ENCODE data around the gene CBR4.

The CBR4 gene

GRCh38 chr4:169044714-169045447 is 34.8 kb upstream of the CBR4 start:
- Histone ChIP-seq H3K36me3 (ENCODE audit: insufficient read depth, low read length) (no peaks in the 10 kb centered on the region), H2AFZ (ENCODE audit: low read length) (no peak overlapping the region), H3K9me2 (replicated peaks; ENCODE audit: low read depth, low read length) (no peaks in the 10 kb centered on the region), H3K79me2 (ENCODE audit: insufficient read depth, low read length) (no peaks in the 10 kb centered on the region), H3K9ac (ENCODE audit: low read depth, low read length, poor library complexity, severe bottlenecking) (no peak overlapping the region), H3K9me3 (ENCODE audit: insufficient read depth, low read depth, low read length) (no peaks in the 10 kb centered on the region), H4K20me1 (ENCODE audit: insufficient read depth, low read length, poor library complexity, severe bottlenecking) (no peaks in the 10 kb centered on the region), H3K4me3 (ENCODE audit: low read length, poor library complexity, severe bottlenecking) (no peak overlapping the region), H3K4me2 (ENCODE audit: low read depth, low read length, poor library complexity, severe bottlenecking) (no peak overlapping the region), H3F3A (ENCODE audit: low read depth) (no peaks in the 10 kb centered on the region), H3K4me1 (ENCODE audit: insufficient read depth, low read length, poor library complexity, severe bottlenecking) (no peaks in the 10 kb centered on the region), H3K27me3 (ENCODE audit: insufficient read depth, low read length, poor library complexity, severe bottlenecking) (no peaks in the 10 kb centered on the region)
- TF ChIP-seq CTCF (conservative IDR thresholded peaks at IDR 0.05; ENCODE audit: low read length) (no peak), EZH2phosphoT487 (IDR thresholded peaks at IDR 0.05; ENCODE audit: borderline replicate concordance) (no peak)

DNA sequence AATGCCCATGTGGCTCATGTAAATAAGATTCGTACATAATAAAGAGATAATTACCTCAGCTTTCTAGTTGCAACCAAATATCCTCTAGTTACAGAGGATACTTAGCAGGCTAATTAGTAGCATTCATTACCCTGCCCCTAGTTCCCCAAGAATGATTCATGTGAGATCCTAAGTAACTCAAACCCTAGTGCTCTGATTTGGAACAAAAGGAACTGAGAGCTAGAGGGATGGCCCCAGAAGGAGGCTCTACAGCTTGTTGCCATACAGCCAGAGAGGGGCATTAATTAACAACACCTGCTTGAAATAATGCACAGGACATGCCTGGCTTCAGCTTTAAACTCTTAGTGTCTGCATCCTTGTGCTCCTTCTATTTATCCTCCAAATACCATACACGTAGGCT is 32.6 kb upstream of the CBR4 start:
- no peaks in the 10 kb centered on the region for H3K27me3 ChIP-seq (ENCODE audit: insufficient read depth, low read length, poor library complexity, severe bottlenecking)
- no peak for TF ChIP-seq CTCF (conservative IDR thresholded peaks at IDR 0.05; ENCODE audit: low read length)
- TF ChIP-seq EZH2phosphoT487 (IDR thresholded peaks at IDR 0.05; ENCODE audit: borderline replicate concordance): no peak
- H3K4me1 ChIP-seq (ENCODE audit: insufficient read depth, low read length, poor library complexity, severe bottlenecking): no peaks in the 10 kb centered on the region
- no peaks in the 10 kb centered on the region for H3K36me3 ChIP-seq (ENCODE audit: insufficient read depth, low read length)
- H3K9ac ChIP-seq (ENCODE audit: low read depth, low read length, poor library complexity, severe bottlenecking): no peak overlapping the region
- no peaks in the 10 kb centered on the region for H3K79me2 ChIP-seq (ENCODE audit: insufficient read depth, low read length)
- no peak overlapping the region for H3K4me2 ChIP-seq (ENCODE audit: low read depth, low read length, poor library complexity, severe bottlenecking)
- no peaks in the 10 kb centered on the region for H3K9me3 ChIP-seq (ENCODE audit: insufficient read depth, low read depth, low read length)
- H2AFZ ChIP-seq (ENCODE audit: low read length): no peak overlapping the region
- no peaks in the 10 kb centered on the region for H4K20me1 ChIP-seq (ENCODE audit: insufficient read depth, low read length, poor library complexity, severe bottlenecking)
- H3F3A ChIP-seq (ENCODE audit: low read depth): no peaks in the 10 kb centered on the region
- no peaks in the 10 kb centered on the region for H3K9me2 ChIP-seq (replicated peaks; ENCODE audit: low read depth, low read length)
- H3K4me3 ChIP-seq (ENCODE audit: low read length, poor library complexity, severe bottlenecking): no peak overlapping the region

DNA sequence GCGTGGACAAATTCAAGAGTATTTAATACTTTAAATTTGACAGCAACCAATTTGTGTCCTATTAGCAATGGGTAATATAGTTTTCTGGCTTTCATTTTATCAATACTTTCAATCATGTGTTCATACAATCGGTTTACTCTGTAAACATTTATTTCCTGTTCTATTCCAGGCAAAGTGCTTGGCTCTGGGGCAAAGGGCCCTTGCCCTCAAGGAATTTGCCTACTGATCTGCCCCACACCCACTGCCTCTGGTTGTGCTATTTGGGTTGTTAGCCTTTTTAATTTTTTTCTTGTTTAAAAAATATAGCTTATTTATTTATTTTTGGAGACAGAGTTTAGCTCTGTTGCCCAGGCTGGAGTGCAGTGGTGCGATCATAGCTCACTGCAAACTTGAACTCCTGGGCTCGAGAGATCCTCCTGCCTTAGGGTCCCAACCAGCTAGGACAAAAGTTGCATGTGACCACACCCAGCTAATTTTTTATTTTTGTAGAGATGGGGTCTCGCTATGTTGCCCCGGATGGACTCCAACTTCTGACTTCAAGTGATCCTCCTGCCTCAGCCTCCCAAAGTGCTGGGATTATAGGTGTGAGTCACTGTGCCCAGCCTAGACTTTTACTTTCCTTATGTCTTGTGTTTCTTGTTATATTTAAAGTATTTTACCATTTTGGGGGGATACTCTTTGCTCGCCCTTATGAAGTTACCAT is 30.7 kb upstream of the CBR4 start:
- Histone ChIP-seq H3K27me3 (ENCODE audit: insufficient read depth, low read length, poor library complexity, severe bottlenecking) (no peaks in the 10 kb centered on the region), H2AFZ (ENCODE audit: low read length) (no peak overlapping the region), H3K4me2 (ENCODE audit: low read depth, low read length, poor library complexity, severe bottlenecking) (no peak overlapping the region), H3K9me3 (ENCODE audit: insufficient read depth, low read depth, low read length) (no peaks in the 10 kb centered on the region), H3K79me2 (ENCODE audit: insufficient read depth, low read length) (no peaks in the 10 kb centered on the region), H3K36me3 (ENCODE audit: insufficient read depth, low read length) (no peaks in the 10 kb centered on the region), H3K4me1 (ENCODE audit: insufficient read depth, low read length, poor library complexity, severe bottlenecking) (no peaks in the 10 kb centered on the region), H4K20me1 (ENCODE audit: insufficient read depth, low read length, poor library complexity, severe bottlenecking) (no peaks in the 10 kb centered on the region), H3K9ac (ENCODE audit: low read depth, low read length, poor library complexity, severe bottlenecking) (no peak overlapping the region), H3K9me2 (replicated peaks; ENCODE audit: low read depth, low read length) (no peaks in the 10 kb centered on the region), H3F3A (ENCODE audit: low read depth) (no peaks in the 10 kb centered on the region), H3K4me3 (ENCODE audit: low read length, poor library complexity, severe bottlenecking) (no peak overlapping the region)
- TF ChIP-seq CTCF (conservative IDR thresholded peaks at IDR 0.05; ENCODE audit: low read length) (no peak), EZH2phosphoT487 (IDR thresholded peaks at IDR 0.05; ENCODE audit: borderline replicate concordance) (no peak)

Data from Loucy (cell line).